HEK293 (cell line): ENCODE results near the gene VRK1.

Experiments used
- CTCF ChIA-PET: fragments of 350-600 bp; formaldehyde crosslinking; extraction: SDS; loops from one replicate; lab custom pipeline; 2021; ENCODE audit warnings: antibody characterized with exemption; lab: Yijun Ruan, JAX
- POLR2A ChIA-PET: fragments of 300-600 bp; formaldehyde crosslinking; extraction: SDS; loops from one replicate; lab custom pipeline; 2020; ENCODE audit warnings: antibody characterized with exemption, inconsistent platforms; lab: Yijun Ruan, JAX
- H3K27ac ChIP-seq: fragments of 200-500 bp; sonication (Bioruptor generic); 2 replicates; pipeline ENCODE4 v1.5.1; 2014; ENCODE audit warnings: low read depth, low read length, control low read depth, inconsistent platforms; ENCODE audit errors: extremely low read depth
- H3K36me3 ChIP-seq, 2 experiments: fragments of 200-500 bp in 1 of 2; sonication (Bioruptor generic) in 1 of 2; 1 replicate in 1 of 2; 2 replicates in 1 of 2; pipeline ENCODE4 v1.5.1; 2014 to 2017; ENCODE audit warnings: inconsistent platforms in 2 of 2, low read length in 2 of 2; ENCODE audit not compliant: control insufficient read depth in 2 of 2, insufficient read depth in 1 of 2
- H3K4me1 ChIP-seq: fragments of 200-500 bp; sonication (Bioruptor generic); 2 replicates; pipeline ENCODE4 v1.5.1; 2014; ENCODE audit warnings: mild to moderate bottlenecking, low read length, inconsistent platforms; ENCODE audit not compliant: control insufficient read depth, insufficient read depth
- H3K4me3 ChIP-seq: 2 replicates; pipeline ENCODE4 v1.5.1; 2011; ENCODE audit warnings: low read depth, mild to moderate bottlenecking, control low read depth, low read length, moderate library complexity
- H3K9me3 ChIP-seq: fragments of 200-500 bp; sonication (Bioruptor generic); 2 replicates; pipeline ENCODE4 v1.5.1; 2014; ENCODE audit warnings: low read depth, low read length, inconsistent platforms; ENCODE audit not compliant: control insufficient read depth, insufficient read depth
- GFI1B ChIP-seq: fragments of 450-650 bp; formaldehyde crosslinking; IDR thresholded peaks from 2 replicates; pipeline ENCODE4 v1.5.1; 2016; ENCODE audit warnings: missing biosample characterization, missing genetic modification characterization
- KLF16 ChIP-seq: fragments of 450-650 bp; formaldehyde crosslinking; IDR thresholded peaks from 2 replicates; pipeline ENCODE4 v1.5.1; 2017; ENCODE audit warnings: missing biosample characterization, missing genetic modification characterization
- PRDM1 ChIP-seq: fragments of 450-650 bp; formaldehyde crosslinking; IDR thresholded peaks from 2 replicates; pipeline ENCODE4; 2016; ENCODE audit warnings: missing biosample characterization, missing genetic modification characterization
- ZBTB7A ChIP-seq: fragments of 450-650 bp; formaldehyde crosslinking; IDR thresholded peaks from 2 replicates; pipeline ENCODE4 v1.5.1; 2016; ENCODE audit warnings: low read depth, missing biosample characterization, missing genetic modification characterization
- ZNF146 ChIP-seq: fragments of 450-650 bp; formaldehyde crosslinking; IDR thresholded peaks from 2 replicates; pipeline ENCODE4 v1.5.1; 2016; ENCODE audit warnings: missing biosample characterization, missing genetic modification characterization
- ZNF324 ChIP-seq: fragments of 450-650 bp; formaldehyde crosslinking; IDR thresholded peaks from 2 replicates; pipeline ENCODE4 v1.5.1; 2016; ENCODE audit warnings: missing biosample characterization, missing genetic modification characterization
- ZNF585B ChIP-seq: fragments of 450-650 bp; formaldehyde crosslinking; IDR thresholded peaks from 2 replicates; pipeline ENCODE4 v1.5.1; 2016; ENCODE audit warnings: missing biosample characterization, missing genetic modification characterization
- TF ChIP-seq, protein P1 (sequence below): fragments of 450-650 bp; formaldehyde crosslinking; IDR thresholded peaks from 2 replicates; pipeline ENCODE4 v1.5.1; 2016; ENCODE audit warnings: missing biosample characterization, missing genetic modification characterization, borderline replicate concordance
- TF ChIP-seq, protein P2 (sequence below): fragments of 450-650 bp; formaldehyde crosslinking; IDR thresholded peaks from 2 replicates; pipeline ENCODE4 v1.5.1; 2016; ENCODE audit warnings: missing biosample characterization, missing genetic modification characterization, borderline replicate concordance
- TF ChIP-seq, protein P3 (sequence below): fragments of 450-650 bp; formaldehyde crosslinking; IDR thresholded peaks from 2 replicates; pipeline ENCODE4 v1.5.1; 2016; ENCODE audit warnings: missing biosample characterization, missing genetic modification characterization
- TF ChIP-seq, protein P4 (sequence below): fragments of 450-650 bp; formaldehyde crosslinking; IDR thresholded peaks from 2 replicates; pipeline ENCODE4 v1.5.1; 2016; ENCODE audit warnings: missing biosample characterization, missing genetic modification characterization

The VRK1 gene

DNA sequence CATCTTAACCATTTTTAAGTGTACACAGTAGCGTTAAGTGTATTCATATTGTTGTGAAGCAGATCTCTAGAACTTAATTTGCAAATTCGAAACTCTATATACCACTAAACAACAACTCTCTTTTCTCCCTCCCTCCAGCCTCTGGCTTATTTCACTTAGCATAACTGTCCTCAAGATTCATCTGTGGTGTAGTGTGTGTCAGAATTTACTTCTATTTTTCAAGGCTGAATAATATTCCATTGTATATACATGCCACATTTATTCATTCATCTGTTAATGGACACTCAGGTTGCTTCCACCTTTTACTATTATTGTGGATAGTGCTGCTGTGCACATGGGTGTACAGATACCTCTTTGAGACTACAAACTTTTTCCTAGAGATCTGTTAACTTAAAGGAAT, 26.5 kb downstream of the VRK1 start:
- H3K9me3 ChIP-seq: no peaks in the 10 kb centered on the region
- peak; percentile 92 for TF ChIP-seq ZNF146
- TF ChIP-seq KLF16 (tag by site-specific recombination): no peak
- TF ChIP-seq, all 188 proteins: peak for 1
- H3K4me3 ChIP-seq: no peak overlapping the region
- H3K27ac ChIP-seq: no peak overlapping the region
- no peaks in the 10 kb centered on the region for H3K36me3 ChIP-seq
- ChIA-PET POLR2A (no interaction called here), CTCF (no interaction called here)
- H3K4me1 ChIP-seq: peaks cover 7% of the 10 kb centered on the region; the same call in 1 of the 2 replicates

DNA sequence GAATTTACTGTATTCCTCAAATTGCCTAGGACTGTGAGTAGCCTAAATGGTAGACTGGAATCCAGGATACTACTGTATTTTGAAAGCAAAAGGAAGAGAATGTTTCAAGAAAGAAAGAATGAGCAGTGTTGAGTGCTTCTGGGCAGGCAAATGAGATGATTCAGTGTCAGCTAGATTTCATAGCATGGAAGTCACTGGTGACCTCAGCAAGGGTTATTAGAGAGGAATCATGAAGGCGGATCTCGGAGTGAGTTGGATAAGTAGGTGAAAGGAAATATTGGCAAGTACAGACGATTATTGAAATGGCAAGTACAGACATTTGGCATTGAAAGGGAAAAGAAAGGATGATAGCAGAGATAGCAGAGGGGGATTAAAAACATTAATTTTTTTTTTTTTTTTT, 27.1 kb downstream of the VRK1 start:
- Histone ChIP-seq H3K36me3 (no peaks in the 10 kb centered on the region), H3K4me1 (peaks cover 7% of the 10 kb centered on the region; the same call in 1 of the 2 replicates), H3K27ac (no peak overlapping the region), H3K9me3 (no peaks in the 10 kb centered on the region), H3K4me3 (no peak overlapping the region)
- ChIA-PET POLR2A (no interaction called here), CTCF (interaction anchor here (0.5 kb wide), 1 partner anchor 44 kb away, joined by 3 read pairs; no protein-coding TSS in a partner anchor)
- TF ChIP-seq PRDM1 (tag by site-specific recombination): peak; percentile 88
- no peak for TF ChIP-seq ZNF324 (tag by site-specific recombination)

DNA sequence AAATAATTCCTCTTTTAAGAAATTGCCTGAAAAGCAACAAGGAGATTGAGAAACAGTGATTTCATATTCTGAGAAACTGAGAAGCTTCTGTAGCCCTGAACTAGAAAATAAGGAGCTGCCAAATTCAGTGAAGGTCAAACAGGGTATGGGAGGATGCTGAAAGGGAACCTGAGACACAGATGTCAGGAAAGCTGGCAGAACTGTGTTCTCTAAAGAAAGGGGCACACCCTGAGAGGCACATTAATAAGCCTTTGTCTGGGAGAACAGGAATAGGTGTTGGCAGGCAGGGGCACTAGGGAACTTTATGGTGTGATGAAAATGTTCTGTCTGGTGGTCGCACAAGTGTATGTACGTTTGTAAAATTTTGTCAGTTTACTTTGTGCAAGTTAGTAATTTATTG, 29.6 kb downstream of the VRK1 start:
- ChIA-PET POLR2A (no interaction called here), CTCF (interaction anchor here (0.9 kb wide), 1 partner anchor 26 kb away, joined by 3 read pairs; no protein-coding TSS in a partner anchor)
- Histone ChIP-seq H3K36me3 (no peaks in the 10 kb centered on the region), H3K9me3 (no peaks in the 10 kb centered on the region), H3K27ac (no peak overlapping the region), H3K4me1 (peaks cover 7% of the 10 kb centered on the region; the same call in 1 of the 2 replicates), H3K4me3 (no peak overlapping the region)
- TF ChIP-seq GFI1B (no peak), KLF16 (tag by site-specific recombination) (no peak), ZNF585B (no peak), ZBTB7A (tag by site-specific recombination) (no peak)
- TF ChIP-seq, protein P1, sequence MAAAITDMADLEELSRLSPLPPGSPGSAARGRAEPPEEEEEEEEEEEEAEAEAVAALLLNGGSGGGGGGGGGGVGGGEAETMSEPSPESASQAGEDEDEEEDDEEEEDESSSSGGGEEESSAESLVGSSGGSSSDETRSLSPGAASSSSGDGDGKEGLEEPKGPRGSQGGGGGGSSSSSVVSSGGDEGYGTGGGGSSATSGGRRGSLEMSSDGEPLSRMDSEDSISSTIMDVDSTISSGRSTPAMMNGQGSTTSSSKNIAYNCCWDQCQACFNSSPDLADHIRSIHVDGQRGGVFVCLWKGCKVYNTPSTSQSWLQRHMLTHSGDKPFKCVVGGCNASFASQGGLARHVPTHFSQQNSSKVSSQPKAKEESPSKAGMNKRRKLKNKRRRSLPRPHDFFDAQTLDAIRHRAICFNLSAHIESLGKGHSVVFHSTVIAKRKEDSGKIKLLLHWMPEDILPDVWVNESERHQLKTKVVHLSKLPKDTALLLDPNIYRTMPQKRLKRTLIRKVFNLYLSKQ: no peak
- TF ChIP-seq, protein P2, sequence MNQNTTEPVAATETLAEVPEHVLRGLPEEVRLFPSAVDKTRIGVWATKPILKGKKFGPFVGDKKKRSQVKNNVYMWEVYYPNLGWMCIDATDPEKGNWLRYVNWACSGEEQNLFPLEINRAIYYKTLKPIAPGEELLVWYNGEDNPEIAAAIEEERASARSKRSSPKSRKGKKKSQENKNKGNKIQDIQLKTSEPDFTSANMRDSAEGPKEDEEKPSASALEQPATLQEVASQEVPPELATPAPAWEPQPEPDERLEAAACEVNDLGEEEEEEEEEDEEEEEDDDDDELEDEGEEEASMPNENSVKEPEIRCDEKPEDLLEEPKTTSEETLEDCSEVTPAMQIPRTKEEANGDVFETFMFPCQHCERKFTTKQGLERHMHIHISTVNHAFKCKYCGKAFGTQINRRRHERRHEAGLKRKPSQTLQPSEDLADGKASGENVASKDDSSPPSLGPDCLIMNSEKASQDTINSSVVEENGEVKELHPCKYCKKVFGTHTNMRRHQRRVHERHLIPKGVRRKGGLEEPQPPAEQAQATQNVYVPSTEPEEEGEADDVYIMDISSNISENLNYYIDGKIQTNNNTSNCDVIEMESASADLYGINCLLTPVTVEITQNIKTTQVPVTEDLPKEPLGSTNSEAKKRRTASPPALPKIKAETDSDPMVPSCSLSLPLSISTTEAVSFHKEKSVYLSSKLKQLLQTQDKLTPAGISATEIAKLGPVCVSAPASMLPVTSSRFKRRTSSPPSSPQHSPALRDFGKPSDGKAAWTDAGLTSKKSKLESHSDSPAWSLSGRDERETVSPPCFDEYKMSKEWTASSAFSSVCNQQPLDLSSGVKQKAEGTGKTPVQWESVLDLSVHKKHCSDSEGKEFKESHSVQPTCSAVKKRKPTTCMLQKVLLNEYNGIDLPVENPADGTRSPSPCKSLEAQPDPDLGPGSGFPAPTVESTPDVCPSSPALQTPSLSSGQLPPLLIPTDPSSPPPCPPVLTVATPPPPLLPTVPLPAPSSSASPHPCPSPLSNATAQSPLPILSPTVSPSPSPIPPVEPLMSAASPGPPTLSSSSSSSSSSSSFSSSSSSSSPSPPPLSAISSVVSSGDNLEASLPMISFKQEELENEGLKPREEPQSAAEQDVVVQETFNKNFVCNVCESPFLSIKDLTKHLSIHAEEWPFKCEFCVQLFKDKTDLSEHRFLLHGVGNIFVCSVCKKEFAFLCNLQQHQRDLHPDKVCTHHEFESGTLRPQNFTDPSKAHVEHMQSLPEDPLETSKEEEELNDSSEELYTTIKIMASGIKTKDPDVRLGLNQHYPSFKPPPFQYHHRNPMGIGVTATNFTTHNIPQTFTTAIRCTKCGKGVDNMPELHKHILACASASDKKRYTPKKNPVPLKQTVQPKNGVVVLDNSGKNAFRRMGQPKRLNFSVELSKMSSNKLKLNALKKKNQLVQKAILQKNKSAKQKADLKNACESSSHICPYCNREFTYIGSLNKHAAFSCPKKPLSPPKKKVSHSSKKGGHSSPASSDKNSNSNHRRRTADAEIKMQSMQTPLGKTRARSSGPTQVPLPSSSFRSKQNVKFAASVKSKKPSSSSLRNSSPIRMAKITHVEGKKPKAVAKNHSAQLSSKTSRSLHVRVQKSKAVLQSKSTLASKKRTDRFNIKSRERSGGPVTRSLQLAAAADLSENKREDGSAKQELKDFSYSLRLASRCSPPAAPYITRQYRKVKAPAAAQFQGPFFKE (tag by site-specific recombination): no peak
- TF ChIP-seq, protein P3, sequence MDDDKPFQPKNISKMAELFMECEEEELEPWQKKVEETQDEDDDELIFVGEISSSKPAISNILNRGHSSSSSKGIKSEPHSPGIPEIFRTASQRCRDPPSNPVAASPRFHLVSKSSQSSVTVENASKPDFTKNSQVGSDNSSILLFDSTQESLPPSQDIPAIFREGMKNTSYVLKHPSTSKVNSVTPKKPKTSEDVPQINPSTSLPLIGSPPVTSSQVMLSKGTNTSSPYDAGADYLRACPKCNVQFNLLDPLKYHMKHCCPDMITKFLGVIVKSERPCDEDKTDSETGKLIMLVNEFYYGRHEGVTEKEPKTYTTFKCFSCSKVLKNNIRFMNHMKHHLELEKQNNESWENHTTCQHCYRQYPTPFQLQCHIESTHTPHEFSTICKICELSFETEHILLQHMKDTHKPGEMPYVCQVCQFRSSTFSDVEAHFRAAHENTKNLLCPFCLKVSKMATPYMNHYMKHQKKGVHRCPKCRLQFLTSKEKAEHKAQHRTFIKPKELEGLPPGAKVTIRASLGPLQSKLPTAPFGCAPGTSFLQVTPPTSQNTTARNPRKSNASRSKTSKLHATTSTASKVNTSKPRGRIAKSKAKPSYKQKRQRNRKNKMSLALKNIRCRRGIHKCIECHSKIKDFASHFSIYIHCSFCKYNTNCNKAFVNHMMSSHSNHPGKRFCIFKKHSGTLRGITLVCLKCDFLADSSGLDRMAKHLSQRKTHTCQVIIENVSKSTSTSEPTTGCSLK: no peak
- TF ChIP-seq, protein P4, sequence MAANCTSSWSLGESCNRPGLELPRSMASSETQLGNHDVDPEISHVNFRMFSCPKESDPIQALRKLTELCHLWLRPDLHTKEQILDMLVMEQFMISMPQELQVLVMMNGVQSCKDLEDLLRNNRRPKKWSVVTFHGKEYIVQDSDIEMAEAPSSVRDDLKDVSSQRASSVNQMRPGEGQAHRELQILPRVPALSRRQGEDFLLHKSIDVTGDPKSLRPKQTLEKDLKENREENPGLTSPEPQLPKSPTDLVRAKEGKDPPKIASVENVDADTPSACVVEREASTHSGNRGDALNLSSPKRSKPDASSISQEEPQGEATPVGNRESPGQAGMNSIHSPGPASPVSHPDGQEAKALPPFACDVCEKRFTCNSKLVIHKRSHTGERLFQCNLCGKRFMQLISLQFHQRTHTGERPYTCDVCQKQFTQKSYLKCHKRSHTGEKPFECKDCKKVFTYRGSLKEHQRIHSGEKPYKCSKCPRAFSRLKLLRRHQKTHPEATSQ (tag by site-specific recombination): no peak
